GM12864 (cell line): Measurements from ENCODE around the gene SOX15.

Source experiments
- DNase-seq: peaks from one replicate; pipeline ENCODE4 v3.0.0-alpha.2; 2011; ENCODE audit warnings: low read depth
- H3K4me3 ChIP-seq: 2 replicates; pipeline ENCODE4 v1.5.1; 2011; ENCODE audit warnings: mild to moderate bottlenecking, low read depth, low read length, control low read depth
- TF ChIP-seq, protein P1 (sequence below): IDR thresholded peaks from 2 replicates; pipeline ENCODE4 v1.5.1; 2011; ENCODE audit warnings: low read depth, mild to moderate bottlenecking, moderate library complexity, low read length, control low read depth, inconsistent platforms; ENCODE audit errors: missing control alignments

Gene SOX15

DNA sequence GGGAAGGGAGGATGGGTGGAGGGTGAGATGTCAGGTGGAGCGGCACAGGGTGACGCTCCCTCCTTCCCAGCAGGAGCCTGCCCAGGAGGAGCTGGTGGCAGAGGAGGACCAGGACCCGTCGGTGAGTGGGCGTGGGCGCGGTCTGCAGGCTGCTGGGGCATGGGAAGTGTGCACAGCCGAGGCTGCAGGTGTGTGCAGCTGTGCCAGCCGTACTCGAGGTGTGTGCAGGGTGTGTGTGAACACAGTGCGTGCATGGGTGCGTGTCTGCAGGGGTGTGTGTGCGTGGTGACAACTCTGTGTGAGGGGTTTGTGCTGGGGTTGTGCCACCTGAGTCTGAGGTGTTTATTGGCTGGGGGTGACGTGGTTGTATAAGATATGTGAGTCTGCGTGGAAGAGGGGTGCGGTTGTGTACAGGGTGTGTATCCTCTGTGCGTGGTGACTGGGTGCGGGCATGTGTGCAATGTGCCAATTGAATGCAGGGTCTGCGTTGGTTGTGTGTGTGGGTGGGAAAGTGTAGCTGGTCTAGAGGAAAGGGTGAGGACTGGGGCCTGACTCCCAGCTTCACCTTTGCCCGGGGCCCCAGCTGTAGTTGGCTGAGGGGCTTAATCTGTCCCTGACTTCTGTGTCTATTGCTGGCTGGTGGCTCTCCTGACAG lies 40.4 kb downstream of the SOX15 start:
- no peak for DNase-seq
- peak overlapping the region; percentile 14; the same call in 1 of the 2 replicates for H3K4me3 ChIP-seq

DNA sequence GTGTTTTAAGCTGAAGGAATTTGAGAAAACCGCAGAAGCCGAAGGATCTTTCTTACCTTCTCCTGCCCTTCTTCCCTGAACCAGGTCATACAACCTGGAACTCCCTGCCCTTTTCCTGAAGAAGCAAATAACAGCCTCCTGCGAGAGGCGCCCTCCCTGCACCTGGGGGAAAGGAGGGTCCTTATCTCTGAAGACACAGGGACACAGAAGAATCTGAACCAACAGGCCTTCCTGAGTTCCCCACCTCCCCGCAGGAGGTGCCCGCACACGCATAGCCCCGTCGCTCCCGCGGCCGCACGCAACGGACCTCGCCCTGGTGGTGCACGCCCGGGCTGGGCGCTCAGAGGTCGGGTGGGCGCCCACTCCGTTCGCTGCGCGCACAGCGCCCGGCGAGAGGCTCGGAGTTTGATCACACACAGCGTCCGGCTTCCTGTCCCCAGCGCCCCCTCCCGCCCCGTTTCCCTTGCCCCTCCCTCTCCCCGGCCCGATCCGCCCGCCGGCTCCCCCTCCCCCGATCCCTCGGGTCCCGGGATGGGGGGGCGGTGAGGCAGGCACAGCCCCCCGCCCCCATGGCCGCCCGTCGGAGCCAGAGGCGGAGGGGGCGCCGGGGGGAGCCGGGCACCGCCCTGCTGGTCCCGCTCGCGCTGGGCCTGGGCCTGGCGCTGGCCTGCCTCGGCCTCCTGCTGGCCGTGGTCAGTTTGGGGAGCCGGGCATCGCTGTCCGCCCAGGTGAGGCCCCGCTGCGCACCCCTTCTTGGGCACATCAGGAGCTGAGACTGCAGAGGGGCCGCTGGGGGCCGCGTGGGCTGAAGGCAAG lies 41.1 kb downstream of the SOX15 start, which contains the start of gene TNFSF12:
TSS of gene TNFSF12 (plus strand) at position 474 of the 816 bp plus-strand sequence. CDS start at position 570, 96 bp downstream.
- DNase-seq = no peak
- TF ChIP-seq, protein P1, sequence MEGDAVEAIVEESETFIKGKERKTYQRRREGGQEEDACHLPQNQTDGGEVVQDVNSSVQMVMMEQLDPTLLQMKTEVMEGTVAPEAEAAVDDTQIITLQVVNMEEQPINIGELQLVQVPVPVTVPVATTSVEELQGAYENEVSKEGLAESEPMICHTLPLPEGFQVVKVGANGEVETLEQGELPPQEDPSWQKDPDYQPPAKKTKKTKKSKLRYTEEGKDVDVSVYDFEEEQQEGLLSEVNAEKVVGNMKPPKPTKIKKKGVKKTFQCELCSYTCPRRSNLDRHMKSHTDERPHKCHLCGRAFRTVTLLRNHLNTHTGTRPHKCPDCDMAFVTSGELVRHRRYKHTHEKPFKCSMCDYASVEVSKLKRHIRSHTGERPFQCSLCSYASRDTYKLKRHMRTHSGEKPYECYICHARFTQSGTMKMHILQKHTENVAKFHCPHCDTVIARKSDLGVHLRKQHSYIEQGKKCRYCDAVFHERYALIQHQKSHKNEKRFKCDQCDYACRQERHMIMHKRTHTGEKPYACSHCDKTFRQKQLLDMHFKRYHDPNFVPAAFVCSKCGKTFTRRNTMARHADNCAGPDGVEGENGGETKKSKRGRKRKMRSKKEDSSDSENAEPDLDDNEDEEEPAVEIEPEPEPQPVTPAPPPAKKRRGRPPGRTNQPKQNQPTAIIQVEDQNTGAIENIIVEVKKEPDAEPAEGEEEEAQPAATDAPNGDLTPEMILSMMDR = no peak
- H3K4me3 ChIP-seq = peak within 1 kb of the TSS; percentile 58

More for the DNA sequence above, 40.4 kb downstream of the SOX15 start:
- TF ChIP-seq, protein P1 = no peak

DNA sequence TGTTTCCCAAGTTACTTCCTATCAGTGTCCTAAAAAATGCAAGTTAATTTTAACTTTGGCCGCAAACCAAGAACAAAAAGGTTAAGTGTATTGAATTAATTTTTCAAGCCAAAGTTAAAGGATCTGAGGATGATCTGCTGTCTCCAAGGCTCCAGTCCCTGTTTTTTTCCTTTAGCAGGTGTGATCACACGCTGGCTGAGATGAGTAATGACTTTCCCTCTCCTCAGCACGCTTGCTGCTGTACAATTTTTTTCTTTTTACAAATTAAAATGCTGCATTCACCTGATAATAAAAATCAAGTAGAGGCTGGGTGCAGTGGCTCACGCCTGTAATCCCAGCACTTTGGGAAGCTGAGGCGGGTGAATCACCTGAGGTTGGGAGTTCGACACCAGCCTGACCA lies 45.0 kb downstream of the SOX15 start:
- DNase-seq = no peak
- no peak overlapping the region for H3K4me3 ChIP-seq
- TF ChIP-seq, protein P1 = no peak

DNA sequence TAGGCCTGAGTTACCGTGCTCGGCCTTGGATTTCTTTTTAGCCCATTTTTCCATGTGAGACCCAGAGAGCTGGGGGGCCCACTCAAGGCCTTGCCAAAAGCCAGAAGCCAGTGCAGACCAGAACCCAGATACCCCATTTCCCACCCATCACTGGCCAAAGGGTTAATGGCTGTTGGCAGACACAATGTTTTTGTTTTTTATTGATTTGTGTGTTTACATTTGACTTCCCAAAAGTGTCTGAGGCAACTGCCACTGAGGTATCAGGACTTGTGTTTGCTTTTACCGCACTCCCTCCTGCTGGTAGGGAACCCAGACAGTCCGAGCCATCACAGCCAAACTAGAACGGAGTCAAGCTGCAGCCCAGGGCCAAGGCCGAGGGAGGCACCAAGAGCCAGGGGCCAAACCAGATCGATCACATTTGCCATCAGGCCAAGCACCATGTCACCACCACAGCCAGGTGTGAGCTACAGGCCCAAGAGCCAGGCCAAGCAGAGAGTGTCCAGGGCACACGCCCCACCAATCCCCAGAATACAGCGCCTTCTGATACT lies 48.7 kb downstream of the SOX15 start:
- no peak overlapping the region for H3K4me3 ChIP-seq
- no peak for DNase-seq
- TF ChIP-seq, protein P1 = no peak

DNA sequence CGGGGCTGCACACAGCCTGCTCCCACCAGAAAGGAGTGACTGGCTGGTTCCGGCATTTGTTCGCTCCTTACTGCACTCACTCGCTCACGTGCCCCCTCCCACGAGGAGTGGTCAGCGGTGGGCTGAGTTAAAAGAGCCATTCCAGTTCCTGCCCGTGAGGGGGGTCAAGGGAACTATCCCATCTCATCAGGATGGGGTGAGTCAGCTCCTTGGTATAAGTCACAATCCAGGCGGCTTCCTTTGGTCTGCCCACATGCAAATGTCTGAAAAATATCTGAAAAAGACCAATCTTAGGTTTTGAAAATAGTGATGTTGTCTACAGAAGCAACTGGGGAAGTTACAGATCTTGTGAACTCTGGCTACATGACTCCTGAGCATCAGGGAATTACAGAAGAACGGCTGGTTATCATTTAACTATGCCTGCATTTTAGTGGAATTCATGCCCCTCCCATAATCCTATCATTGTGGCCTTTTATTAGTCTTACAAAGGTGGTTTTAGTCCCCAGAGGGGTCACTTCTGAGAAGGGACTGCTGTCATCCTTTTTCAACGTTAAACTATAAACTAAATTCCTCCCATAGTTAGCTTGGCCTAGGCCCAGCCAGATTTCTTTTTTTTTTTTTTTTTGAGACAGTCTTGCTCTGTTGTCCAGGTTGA lies 50.9 kb downstream of the SOX15 start:
- TF ChIP-seq, protein P1 = no peak
- DNase-seq = no peak
- H3K4me3 ChIP-seq = no peak overlapping the region
